Neural cell (in vitro differentiated cells): ENCODE results near the gene DUSP28. TPM values are rescaled to one million over a fixed set of nuclear protein-coding genes. Genes with fewer than 3 reads are reported as not detected.

Source experiments
- H2AFZ ChIP-seq: fragments of 200-600, 300-800 bp; sonication (generic), shearing (Covaris generic); 2 replicates; pipeline ENCODE4 v1.6.0; 2014; ENCODE audit warnings: low read depth, mild to moderate bottlenecking, antibody characterized with exemption, low read length, moderate library complexity
- H3F3A ChIP-seq: fragments of 200-600 bp; shearing (Covaris generic); 2 replicates; pipeline ENCODE4 v1.6.1; 2016; ENCODE audit warnings: mild to moderate bottlenecking, moderate library complexity, mixed read lengths, antibody characterized with exemption, low read length; ENCODE audit not compliant: insufficient read depth, poor library complexity, severe bottlenecking
- H3K27ac ChIP-seq: fragments of 200-600, 300-800 bp; sonication (generic), shearing (Covaris generic); 2 replicates; pipeline ENCODE4 v1.5.1; 2014; ENCODE audit warnings: mild to moderate bottlenecking, low read length, moderate library complexity
- H3K27me3 ChIP-seq: fragments of 300-800, 200-600 bp; sonication (generic), shearing (Covaris generic); 2 replicates; pipeline ENCODE4 v1.6.0; 2014; ENCODE audit warnings: mild to moderate bottlenecking, low read depth, low read length, moderate library complexity; ENCODE audit not compliant: insufficient read depth
- H3K36me3 ChIP-seq: fragments of 300-800, 200-600 bp; sonication (generic), shearing (Covaris generic); 2 replicates; pipeline ENCODE4 v1.5.1; 2014; ENCODE audit warnings: mild to moderate bottlenecking, antibody characterized with exemption, low read length, moderate library complexity; ENCODE audit not compliant: insufficient read depth
- H3K4me2 ChIP-seq: fragments of 300-800, 200-600 bp; sonication (generic), shearing (Covaris generic); 2 replicates; pipeline ENCODE4 v1.6.0; 2014; ENCODE audit warnings: mild to moderate bottlenecking, low read length
- H3K4me3 ChIP-seq: fragments of 300-800, 200-600 bp; sonication (generic), shearing (Covaris generic); 2 replicates; pipeline ENCODE4 v1.5.1; 2014; ENCODE audit warnings: mild to moderate bottlenecking, low read length, moderate library complexity
- H3K79me2 ChIP-seq: fragments of 200-600 bp; shearing (Covaris generic); replicated peaks from 2 replicates; pipeline ENCODE4 v1.6.0; 2014; ENCODE audit warnings: mild to moderate bottlenecking, low read length, moderate library complexity; ENCODE audit not compliant: insufficient read depth
- H3K9ac ChIP-seq: fragments of 300-800, 200-600 bp; sonication (generic), shearing (Covaris generic); 2 replicates; pipeline ENCODE4 v1.6.1; 2016; ENCODE audit warnings: mild to moderate bottlenecking, low read length, mixed read lengths
- H3K9me2 ChIP-seq: fragments of 200-600 bp; shearing (Covaris generic); 2 replicates; pipeline ENCODE4 v1.6.1; 2016; ENCODE audit warnings: mild to moderate bottlenecking, low read length, mixed read lengths; ENCODE audit not compliant: insufficient read depth
- H3K9me3 ChIP-seq: fragments of 200-600, 300-800 bp; sonication (generic), shearing (Covaris generic); 2 replicates; pipeline ENCODE4 v1.6.1; 2016; ENCODE audit warnings: mild to moderate bottlenecking, mixed run types, low read length, moderate library complexity, mixed read lengths
- H4K20me1 ChIP-seq: fragments of 200-600 bp; shearing (Covaris generic); 2 replicates; pipeline ENCODE4 v1.6.1; 2016; ENCODE audit warnings: mild to moderate bottlenecking, mixed run types; ENCODE audit not compliant: insufficient read depth
- EP300 ChIP-seq: fragments of 450-650 bp; conservative IDR thresholded peaks from 2 replicates; pipeline ENCODE4 v1.6.1; 2014; ENCODE audit warnings: antibody characterized with exemption, mild to moderate bottlenecking, moderate library complexity; ENCODE audit not compliant: poor library complexity, severe bottlenecking
- EZH2 ChIP-seq: fragments of 200-600, 300-800 bp; shearing (Covaris generic), sonication (generic); IDR thresholded peaks from 2 replicates; pipeline ENCODE4 v1.6.1; 2014; ENCODE audit warnings: antibody characterized with exemption, low read length, borderline replicate concordance, mild to moderate bottlenecking; ENCODE audit not compliant: insufficient read depth, poor library complexity, severe bottlenecking
- MXI1 ChIP-seq: fragments of 450-650 bp; conservative IDR thresholded peaks from 2 replicates; pipeline ENCODE4 v1.6.1; 2014; ENCODE audit warnings: antibody characterized with exemption, mild to moderate bottlenecking; ENCODE audit not compliant: poor library complexity, severe bottlenecking
- POLR2AphosphoS5 ChIP-seq: IDR thresholded peaks from 2 replicates; pipeline ENCODE4 v1.6.1; 2012
- RAD21 ChIP-seq: fragments of 450-650 bp; conservative IDR thresholded peaks from 2 replicates; pipeline ENCODE4 v1.6.1; 2014; ENCODE audit warnings: antibody characterized with exemption, mild to moderate bottlenecking, moderate library complexity
- SMC3 ChIP-seq: fragments of 450-650 bp; conservative IDR thresholded peaks from 2 replicates; pipeline ENCODE4 v1.6.1; 2014; ENCODE audit warnings: antibody characterized with exemption, mild to moderate bottlenecking, moderate library complexity; ENCODE audit not compliant: poor library complexity
- TAF1 ChIP-seq: IDR thresholded peaks from 2 replicates; pipeline ENCODE4 v1.6.1; 2012; ENCODE audit warnings: low read depth
- polyA plus RNA-seq: library from polyadenylated mRNA; depleted of rRNA; stranded (reverse); fragments of >200 nt; gene quantifications from 2 replicates; pipeline ENCODE4 v1.2.3, GENCODE V29; 2014
- TF ChIP-seq, protein P1 (sequence below): IDR thresholded peaks from 2 replicates; pipeline ENCODE4 v1.6.1; 2012; ENCODE audit warnings: borderline replicate concordance
- TF ChIP-seq, protein P2 (sequence below): fragments of 450-650 bp; IDR thresholded peaks from 2 replicates; pipeline ENCODE4 v1.5.1; 2014; ENCODE audit warnings: antibody characterized with exemption, mild to moderate bottlenecking, moderate library complexity; ENCODE audit not compliant: poor library complexity, severe bottlenecking

DUSP28 gene
- polyA plus RNA-seq, 1 donor from 2014 or later, result 26.6 TPM

DNA sequence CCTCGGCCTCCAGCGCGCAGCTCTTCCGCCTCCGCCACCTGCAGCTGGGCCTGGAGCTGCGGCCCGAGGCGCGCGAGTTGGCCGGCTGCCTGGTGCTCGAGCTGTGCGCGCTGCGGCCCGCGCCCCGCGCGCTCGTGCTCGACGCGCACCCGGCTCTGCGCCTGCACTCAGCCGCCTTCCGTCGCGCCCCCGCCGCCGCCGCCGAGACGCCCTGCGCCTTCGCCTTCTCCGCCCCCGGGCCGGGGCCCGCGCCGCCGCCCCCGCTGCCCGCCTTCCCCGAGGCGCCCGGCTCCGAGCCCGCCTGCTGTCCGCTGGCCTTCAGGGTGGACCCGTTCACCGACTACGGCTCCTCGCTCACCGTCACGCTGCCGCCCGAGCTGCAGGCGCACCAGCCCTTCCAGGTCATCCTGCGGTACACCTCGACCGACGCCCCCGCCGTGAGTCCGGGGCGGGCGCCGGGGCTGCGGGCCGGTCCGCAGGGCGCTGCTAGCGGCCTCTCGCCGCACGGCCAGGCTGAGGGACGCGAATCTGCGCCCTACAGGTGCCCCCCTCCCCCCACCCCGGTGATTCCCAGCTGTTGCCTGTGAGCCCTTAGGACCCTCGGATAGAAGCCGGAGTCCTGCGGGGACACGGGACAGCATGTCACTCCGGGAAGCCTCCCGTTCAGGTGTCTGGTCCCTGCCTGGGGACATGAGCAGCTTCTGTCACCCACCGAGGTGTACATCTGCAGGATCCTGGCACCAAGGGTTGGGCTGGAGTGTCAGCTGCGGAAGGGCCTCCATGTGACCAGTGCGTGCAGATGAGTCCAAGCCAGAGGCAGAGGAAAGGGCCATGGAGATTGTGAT, 8.7 kb downstream of the DUSP28 start:
- Histone ChIP-seq H3K79me2 (peaks cover 6% of the 10 kb centered on the region), H3K9ac (peak overlapping the region; percentile 72), H3K27ac (peak overlapping the region; percentile 24), H3K9me2 (no peaks in the 10 kb centered on the region), H3K4me2 (peak overlapping the region; percentile 83), H3K27me3 (no peaks in the 10 kb centered on the region), H3K4me3 (peak overlapping the region; percentile 81), H3K9me3 (no peaks in the 10 kb centered on the region), H4K20me1 (no peaks in the 10 kb centered on the region), H3K36me3 (no peaks in the 10 kb centered on the region), H2AFZ (no peak overlapping the region), H3F3A (peaks cover 3% of the 10 kb centered on the region)
- TF ChIP-seq EZH2 (no peak), EP300 (no peak), MXI1 (peak; percentile 49), TAF1 (peak; percentile 22)
- TF ChIP-seq, protein P1, sequence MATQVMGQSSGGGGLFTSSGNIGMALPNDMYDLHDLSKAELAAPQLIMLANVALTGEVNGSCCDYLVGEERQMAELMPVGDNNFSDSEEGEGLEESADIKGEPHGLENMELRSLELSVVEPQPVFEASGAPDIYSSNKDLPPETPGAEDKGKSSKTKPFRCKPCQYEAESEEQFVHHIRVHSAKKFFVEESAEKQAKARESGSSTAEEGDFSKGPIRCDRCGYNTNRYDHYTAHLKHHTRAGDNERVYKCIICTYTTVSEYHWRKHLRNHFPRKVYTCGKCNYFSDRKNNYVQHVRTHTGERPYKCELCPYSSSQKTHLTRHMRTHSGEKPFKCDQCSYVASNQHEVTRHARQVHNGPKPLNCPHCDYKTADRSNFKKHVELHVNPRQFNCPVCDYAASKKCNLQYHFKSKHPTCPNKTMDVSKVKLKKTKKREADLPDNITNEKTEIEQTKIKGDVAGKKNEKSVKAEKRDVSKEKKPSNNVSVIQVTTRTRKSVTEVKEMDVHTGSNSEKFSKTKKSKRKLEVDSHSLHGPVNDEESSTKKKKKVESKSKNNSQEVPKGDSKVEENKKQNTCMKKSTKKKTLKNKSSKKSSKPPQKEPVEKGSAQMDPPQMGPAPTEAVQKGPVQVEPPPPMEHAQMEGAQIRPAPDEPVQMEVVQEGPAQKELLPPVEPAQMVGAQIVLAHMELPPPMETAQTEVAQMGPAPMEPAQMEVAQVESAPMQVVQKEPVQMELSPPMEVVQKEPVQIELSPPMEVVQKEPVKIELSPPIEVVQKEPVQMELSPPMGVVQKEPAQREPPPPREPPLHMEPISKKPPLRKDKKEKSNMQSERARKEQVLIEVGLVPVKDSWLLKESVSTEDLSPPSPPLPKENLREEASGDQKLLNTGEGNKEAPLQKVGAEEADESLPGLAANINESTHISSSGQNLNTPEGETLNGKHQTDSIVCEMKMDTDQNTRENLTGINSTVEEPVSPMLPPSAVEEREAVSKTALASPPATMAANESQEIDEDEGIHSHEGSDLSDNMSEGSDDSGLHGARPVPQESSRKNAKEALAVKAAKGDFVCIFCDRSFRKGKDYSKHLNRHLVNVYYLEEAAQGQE, result peak; percentile 35

DNA sequence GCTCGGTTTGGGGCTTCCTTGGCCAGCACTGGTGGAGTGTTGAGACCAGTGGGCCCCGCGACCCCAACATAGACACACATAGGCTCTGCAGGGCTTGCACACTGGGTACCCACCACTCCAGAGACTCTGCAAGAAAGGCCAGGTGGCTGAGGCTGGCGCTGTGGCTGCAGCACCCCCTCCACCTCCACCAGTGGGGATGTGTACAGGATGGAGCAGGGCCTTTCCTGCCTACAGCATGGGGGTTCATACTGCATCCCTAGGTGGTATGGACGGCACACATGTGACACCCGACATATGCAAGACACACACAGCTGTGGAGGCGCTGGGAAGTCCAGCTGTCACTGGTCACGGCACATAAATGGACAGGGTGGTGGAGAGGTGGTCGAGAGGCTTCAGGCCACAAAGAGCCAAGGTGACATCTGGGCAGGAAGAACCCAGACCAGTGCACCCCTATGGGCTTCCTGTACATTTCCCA, 9.4 kb downstream of the DUSP28 start:
- no peak for TF ChIP-seq TAF1
- no peak for TF ChIP-seq RAD21
- TF ChIP-seq, protein P1, result no peak
- TF ChIP-seq EZH2, result no peak
- TF ChIP-seq, protein P2, sequence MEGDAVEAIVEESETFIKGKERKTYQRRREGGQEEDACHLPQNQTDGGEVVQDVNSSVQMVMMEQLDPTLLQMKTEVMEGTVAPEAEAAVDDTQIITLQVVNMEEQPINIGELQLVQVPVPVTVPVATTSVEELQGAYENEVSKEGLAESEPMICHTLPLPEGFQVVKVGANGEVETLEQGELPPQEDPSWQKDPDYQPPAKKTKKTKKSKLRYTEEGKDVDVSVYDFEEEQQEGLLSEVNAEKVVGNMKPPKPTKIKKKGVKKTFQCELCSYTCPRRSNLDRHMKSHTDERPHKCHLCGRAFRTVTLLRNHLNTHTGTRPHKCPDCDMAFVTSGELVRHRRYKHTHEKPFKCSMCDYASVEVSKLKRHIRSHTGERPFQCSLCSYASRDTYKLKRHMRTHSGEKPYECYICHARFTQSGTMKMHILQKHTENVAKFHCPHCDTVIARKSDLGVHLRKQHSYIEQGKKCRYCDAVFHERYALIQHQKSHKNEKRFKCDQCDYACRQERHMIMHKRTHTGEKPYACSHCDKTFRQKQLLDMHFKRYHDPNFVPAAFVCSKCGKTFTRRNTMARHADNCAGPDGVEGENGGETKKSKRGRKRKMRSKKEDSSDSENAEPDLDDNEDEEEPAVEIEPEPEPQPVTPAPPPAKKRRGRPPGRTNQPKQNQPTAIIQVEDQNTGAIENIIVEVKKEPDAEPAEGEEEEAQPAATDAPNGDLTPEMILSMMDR, result no peak
- TF ChIP-seq MXI1, result no peak
- no peak for TF ChIP-seq SMC3
- TF ChIP-seq POLR2AphosphoS5, result no peak
- TF ChIP-seq EP300, result no peak
- H4K20me1 ChIP-seq, result no peaks in the 10 kb centered on the region
- no peaks in the 10 kb centered on the region for H3K9me2 ChIP-seq
- H3K79me2 ChIP-seq, result peaks cover 6% of the 10 kb centered on the region
- H3K27me3 ChIP-seq, result no peaks in the 10 kb centered on the region
- H3K4me2 ChIP-seq, result peak overlapping the region; percentile 83
- H3K9me3 ChIP-seq, result no peaks in the 10 kb centered on the region
- no peak overlapping the region for H2AFZ ChIP-seq
- H3K9ac ChIP-seq, result peak overlapping the region; percentile 72
- peak overlapping the region; percentile 81 for H3K4me3 ChIP-seq
- no peaks in the 10 kb centered on the region for H3K36me3 ChIP-seq
- H3K27ac ChIP-seq, result no peak overlapping the region
- H3F3A ChIP-seq, result peaks cover 3% of the 10 kb centered on the region
